ENCODE results near the gene HIGD1A.
"Not testable (repeated sequence)": the region's sequence is repeated elsewhere in the genome, so short reads cannot be mapped to it uniquely, and the experiment has no call there.

The HIGD1A gene

GRCh38 chr3:42827654-42828053 lies 23.4 kb upstream of the HIGD1A start:
- DNase-seq: no peak

DNA sequence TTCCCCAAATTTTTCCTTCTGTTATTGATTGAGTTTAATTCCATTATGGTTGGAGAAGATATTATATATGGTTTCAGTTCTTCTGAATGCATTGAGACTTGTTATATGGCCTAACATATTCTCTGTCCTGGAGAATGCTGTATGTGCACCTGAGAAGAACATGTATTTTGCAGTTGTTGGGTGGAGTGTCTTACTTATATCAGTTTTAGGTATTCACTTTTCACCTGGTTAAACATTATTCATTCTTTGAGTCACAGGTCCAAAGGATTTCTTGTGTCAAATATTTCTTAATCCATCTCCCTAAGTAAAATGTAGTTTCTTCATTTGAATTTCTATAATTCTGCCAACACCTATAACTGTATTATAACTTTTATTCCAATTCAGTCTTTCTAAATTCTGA lies 22.7 kb upstream of the HIGD1A start:
- DNase-seq: no peak

- DNase-seq: no peak
These were observed 21.9 kb upstream of the HIGD1A start for GRCh38 chr3:42826141-42826540.

DNA sequence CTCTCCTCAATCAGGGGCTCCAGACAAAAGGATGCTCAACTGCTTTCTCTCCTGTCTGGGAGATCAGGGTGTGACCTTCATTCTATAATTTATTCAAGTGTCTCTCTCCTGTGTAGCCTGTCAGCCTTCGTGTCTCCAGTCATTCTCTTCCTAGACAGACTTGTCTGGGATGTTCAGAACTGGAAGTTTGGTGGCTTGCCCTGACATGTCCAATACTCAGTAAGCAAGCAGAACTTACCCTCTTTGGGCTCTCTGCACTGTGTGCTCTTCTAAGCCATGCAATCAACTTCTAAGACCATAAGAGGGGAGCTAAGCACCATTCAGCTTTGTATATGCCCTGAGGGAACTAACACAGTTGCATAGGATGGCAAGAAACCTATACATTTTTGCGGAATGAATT lies 19.1 kb upstream of the HIGD1A start:
- no peak for DNase-seq

DNA sequence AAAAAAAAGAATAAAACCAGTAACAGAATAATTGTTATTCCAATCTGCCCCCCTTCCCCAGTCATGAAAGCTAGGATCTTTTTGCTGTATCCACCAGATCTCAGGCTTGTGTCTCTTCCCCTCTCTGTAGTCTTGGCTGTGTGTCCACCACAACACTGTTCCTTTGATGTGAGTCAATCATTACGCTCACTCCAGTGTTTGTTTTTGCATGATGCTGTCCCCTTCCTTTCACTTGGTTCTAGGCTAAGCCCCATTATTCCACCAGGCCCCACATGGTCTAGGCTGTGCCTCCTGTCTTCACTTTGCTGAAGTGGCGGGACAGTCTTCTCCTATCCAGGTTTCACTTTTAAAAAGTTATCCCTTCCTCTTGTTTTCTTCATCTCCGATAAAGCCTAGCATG lies 18.5 kb upstream of the HIGD1A start:
- no peak for DNase-seq

GRCh38 chr3:42820746-42821051 lies 16.4 kb upstream of the HIGD1A start:
- no peak for DNase-seq

GRCh38 chr3:42819351-42819965 lies 15.2 kb upstream of the HIGD1A start:
- no peak for DNase-seq

DNA sequence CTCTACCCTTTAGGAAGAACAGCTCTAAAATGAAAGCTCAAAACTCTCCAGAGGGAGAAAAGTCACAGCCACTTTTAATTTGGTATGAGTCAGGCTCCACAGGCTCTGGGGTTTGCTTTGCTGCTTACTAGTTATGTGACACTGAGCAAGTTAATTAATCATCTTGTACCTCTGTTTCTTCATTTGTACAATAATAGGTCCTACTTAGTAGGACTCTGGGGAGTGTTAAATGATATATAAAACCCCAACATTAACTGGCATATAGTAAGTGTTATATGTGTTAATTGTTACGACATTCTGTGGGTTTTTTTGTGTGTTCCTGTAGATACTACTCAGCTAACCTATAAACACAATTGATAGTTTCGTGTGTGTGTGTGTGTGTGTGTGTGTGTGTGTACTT lies 11.5 kb upstream of the HIGD1A start:
- no peak for DNase-seq

DNA sequence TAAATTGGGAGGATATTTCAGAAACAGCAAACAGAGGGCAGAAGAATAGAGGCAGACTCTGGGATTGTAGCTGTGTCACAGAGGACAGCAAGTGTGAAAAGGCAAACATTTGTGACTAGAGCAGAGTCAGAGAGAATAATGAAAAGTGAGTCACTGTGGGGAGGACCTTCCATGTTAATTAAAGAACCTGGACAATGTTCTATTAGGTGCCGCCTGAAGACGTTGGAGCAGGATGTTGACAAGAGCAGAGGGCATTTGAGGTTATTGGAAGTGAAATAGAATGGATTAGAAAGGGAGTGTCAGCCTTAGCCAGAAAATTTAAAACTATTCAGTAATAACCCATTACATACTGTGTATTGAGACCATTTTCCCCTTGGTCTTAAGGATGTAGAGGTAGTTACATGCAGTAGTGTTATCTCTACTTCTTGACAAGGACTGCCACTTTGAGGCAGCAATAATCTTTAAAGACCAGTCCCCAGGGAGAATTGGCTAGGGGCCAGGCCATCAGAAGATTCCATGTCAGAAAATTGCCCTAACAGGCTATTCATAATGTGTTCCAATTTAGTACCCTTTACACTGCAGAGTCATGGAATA lies 10.7 kb upstream of the HIGD1A start:
- no peak for DNase-seq

GRCh38 chr3:42814246-42814645 lies 10.0 kb upstream of the HIGD1A start:
- no peak for DNase-seq

DNA sequence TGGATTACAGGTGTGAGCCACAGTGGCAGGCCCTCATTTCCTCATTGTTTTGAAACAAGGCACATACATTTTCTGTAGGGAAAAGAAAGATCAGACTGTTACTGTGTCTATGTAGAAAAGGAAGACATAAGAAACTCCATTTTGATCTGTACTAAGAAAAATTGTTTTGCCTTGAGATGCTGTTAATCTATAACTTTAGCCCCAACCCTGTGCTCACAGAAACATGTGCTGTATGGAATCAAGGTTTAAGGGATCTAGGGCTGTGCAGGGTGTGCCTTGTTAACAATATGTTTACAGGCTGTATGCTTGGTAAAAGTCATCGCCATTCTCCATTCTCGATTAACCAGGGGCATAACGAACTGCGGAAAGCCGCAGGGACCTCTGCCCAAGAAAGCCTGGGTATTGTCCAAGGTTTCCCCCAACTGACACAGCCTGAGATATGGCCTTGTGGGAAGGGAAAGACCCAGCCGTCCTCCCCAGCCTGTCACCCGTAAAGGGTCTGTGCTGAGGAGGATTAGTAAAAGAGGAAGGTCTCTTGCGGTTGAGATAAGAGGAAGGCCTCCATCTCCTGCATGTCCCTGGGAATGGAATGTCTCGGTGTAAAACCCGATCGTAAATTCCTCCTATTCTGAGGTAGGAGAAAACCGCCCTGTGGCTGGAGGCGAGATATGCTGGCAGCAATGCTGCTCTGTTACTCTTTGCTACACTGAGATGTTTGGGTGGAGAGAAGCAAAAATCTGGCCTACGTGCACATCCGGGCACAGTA lies 7.0 kb upstream of the HIGD1A start:
- not testable (repeated sequence) for DNase-seq

GRCh38 chr3:42810706-42811105 lies 6.4 kb upstream of the HIGD1A start:
- not testable (repeated sequence) for DNase-seq

- no peak for DNase-seq
These were observed 4.9 kb upstream of the HIGD1A start, which contains the start of gene ACKR2 for GRCh38 chr3:42809202-42809601. ACKR2 (plus strand) TSS chr3:42809445; CDS start chr3:42864503, 55,058 bp downstream.

- DNase-seq: no peak
These were observed 3.6 kb upstream of the HIGD1A start for GRCh38 chr3:42807929-42808328.

GRCh38 chr3:42805141-42805821 lies 991 bp upstream of the HIGD1A start:
- no peak for DNase-seq

GRCh38 chr3:42804831-42805132 lies 492 bp upstream of the HIGD1A start:
- no peak for DNase-seq

- DNase-seq: peak in 1 of 2 donors; percentile 6
These were observed 730 bp downstream of the HIGD1A start for GRCh38 chr3:42803414-42804105.

GRCh38 chr3:42802876-42803413 lies 1.3 kb downstream of the HIGD1A start:
- DNase-seq: no peak

GRCh38 chr3:42801784-42802183 lies 2.5 kb downstream of the HIGD1A start:
- no peak for DNase-seq

DNA sequence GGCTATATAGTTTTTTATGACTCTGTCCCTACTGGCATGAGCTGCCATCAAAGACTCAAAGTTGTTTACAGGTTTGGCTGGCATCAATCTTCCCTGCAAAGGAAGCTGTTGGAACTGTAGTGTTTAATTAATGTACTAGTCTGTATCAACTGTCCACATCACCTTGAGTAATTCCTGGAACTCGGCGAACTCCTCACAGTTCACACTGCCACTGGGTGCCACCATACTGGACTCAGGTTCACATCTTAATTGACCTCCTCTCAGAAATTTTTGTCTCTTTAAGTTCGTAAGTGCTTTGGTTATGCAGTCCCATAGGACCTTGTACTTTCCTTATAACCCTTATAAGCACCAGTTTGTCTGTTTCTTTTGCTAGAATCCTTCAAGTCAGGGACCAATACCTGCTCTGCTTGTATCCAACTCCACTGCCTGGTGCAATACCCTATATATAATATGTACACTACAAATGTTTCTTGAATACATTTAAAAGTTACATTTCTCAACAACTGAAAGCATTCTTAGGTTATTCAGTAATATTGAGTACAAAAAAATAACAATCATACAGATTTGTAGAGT lies 3.2 kb downstream of the HIGD1A start:
- no peak for DNase-seq

GRCh38 chr3:42800251-42800650 lies 4.0 kb downstream of the HIGD1A start:
- DNase-seq: no peak

GRCh38 chr3:42799376-42799775 lies 4.9 kb downstream of the HIGD1A start:
- DNase-seq: no peak
